HG02678 (cell line): ENCODE measurements around the gene NOL9.
"Not testable (repeated sequence)": the region's sequence is repeated elsewhere in the genome, so short reads cannot be mapped to it uniquely, and the experiment has no call there.

ENCODE experiments used
- ATAC-seq: cut with Tn5 transposase; IDR thresholded peaks from one replicate; pipeline ENCODE4 v1.9.1; 2021; ENCODE audit warnings: mild to moderate bottlenecking, moderate library complexity; ENCODE audit not compliant: unreplicated experiment

NOL9 gene

DNA sequence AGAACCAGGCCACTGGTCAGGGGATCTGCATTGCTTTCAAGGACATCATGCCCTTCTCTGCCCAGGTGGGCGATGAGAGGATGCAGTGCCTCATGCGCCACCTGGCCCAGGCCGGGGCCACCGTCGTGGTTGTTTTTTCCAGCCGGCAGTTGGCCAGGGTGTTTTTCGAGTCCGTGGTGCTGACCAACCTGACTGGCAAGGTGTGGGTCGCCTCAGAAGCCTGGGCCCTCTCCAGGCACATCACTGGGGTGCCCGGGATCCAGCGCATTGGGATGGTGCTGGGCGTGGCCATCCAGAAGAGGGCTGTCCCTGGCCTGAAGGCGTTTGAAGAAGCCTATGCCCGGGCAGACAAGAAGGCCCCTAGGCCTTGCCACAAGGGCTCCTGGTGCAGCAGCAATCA, 20.5 kb upstream of the NOL9 start:
- no peak for ATAC-seq

DNA sequence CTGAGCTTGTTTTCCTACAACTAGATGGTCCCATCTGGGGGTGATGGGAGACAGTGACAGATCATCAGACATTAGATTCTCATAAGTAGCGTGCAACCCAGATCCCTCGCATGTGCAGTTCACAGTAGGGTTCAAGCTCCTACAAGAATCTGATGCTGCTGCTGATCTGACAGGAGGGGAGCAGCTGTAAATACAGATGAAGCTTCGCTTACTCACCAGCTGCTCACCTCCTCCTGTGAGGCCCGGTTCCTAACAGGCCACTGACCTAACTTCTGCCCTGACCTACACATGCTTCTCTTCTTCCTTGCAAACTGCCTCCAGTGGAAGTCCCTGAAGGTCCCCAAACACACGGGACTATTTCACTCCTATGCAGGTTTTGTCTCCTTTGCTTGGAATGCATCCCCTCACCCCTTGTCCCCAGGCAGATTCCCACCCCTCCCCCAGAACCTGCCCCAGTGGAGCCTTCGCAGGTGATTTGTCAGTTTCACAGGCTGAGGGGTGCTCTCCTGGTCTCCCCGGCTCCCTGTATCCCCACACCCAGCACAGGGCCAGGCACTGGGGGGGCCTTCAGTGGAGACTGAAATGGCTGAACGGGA, 19.8 kb upstream of the NOL9 start:
- no peak for ATAC-seq

- ATAC-seq, result no peak
Measured at GRCh38 chr1:6572653-6573383, 18.5 kb upstream of the NOL9 start.

DNA sequence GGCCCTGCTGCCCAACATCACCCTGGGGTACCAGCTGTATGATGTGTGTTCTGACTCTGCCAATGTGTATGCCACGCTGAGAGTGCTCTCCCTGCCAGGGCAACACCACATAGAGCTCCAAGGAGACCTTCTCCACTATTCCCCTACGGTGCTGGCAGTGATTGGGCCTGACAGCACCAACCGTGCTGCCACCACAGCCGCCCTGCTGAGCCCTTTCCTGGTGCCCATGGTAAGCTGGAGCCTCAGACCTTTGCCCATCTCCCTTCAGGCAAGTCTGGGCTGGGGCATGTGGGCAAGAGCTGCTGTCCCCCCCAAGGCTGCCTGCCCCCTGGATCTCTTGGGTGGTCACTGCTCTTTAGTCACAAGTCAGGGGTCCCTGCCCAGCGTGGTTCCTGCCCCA, 16.7 kb upstream of the NOL9 start:
- no peak for ATAC-seq

DNA sequence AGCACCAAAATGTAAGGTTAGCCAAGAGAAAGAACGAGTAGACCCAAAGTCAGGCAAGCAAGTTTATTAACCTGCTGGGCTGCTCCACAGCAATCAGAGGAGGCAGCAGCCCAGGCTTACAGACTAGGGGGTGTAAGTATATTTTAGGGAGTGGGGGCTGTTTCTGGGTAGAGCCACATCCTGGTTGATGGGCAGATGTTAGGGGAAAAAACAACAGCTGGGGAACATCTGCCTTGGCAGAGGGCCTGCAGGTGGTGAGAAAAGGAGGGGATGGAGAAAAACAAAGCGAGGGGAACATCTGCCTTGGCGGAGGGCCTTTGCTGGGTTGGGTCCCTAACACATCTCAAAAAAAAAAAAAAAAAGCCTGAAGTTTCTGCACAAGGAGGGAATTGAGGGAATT, 15.8 kb upstream of the NOL9 start:
- ATAC-seq, result no peak

DNA sequence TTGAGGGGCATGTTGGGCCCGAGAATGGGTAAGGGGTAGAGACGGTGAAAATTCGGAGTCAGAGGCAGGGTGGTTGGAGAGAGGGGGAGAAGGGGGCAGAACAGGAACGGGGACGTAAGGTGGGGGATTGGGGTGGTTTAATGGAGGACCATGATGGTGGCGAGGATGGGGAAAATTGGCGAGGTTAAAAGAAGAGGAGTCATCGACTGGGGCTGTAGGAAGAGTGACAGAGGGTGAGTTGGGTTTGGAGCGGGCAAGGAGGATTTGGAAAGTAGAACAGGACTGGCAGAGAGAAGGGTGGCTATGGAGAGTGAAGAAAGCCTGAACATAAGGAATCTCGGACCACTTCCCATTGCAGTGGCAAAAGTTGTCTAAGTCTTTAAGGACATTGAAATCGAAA, 14.7 kb upstream of the NOL9 start:
- ATAC-seq, result no peak

- ATAC-seq, result no peak
Measured at GRCh38 chr1:6560267-6560666, 6.0 kb upstream of the NOL9 start.

DNA sequence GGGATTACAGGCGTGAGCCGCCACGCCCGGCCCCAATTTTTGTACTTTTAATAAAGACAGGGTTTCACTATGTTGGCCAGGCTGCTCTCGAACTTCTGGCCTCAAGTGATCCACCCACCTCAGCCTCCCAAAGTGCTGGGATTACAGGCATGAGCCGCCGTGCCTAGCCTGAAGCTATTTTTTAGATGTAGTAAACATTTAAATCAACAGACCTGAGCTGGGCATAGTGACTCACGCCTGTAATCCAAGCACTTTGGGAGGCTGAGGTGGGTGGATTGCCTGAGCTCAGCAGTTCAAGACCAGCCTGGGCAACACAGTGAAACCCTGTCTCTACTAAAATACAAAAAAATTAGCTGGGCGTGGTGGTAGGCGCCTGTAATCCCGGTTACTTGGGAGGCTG, 4.8 kb upstream of the NOL9 start:
- not testable (repeated sequence) for ATAC-seq

DNA sequence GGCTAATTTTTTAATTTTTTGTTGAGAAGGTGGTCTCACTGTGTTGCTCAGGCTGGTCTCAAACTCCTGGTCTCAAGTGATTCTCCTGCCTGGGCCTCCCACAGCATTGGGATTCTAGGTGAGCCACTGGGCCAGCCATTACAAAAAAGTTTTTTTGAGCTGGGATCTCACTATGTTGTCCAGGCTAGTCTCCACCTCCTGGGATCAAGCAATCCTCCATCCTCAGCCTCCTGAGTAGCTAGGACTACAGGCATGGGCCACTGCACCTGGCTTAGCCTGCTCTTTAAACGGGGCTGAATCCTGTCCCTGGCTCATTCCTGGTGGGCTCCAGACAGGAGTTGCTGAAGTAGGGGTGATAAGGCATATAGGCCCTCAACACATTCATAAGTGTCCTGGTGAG, 3.3 kb upstream of the NOL9 start:
- no peak for ATAC-seq

DNA sequence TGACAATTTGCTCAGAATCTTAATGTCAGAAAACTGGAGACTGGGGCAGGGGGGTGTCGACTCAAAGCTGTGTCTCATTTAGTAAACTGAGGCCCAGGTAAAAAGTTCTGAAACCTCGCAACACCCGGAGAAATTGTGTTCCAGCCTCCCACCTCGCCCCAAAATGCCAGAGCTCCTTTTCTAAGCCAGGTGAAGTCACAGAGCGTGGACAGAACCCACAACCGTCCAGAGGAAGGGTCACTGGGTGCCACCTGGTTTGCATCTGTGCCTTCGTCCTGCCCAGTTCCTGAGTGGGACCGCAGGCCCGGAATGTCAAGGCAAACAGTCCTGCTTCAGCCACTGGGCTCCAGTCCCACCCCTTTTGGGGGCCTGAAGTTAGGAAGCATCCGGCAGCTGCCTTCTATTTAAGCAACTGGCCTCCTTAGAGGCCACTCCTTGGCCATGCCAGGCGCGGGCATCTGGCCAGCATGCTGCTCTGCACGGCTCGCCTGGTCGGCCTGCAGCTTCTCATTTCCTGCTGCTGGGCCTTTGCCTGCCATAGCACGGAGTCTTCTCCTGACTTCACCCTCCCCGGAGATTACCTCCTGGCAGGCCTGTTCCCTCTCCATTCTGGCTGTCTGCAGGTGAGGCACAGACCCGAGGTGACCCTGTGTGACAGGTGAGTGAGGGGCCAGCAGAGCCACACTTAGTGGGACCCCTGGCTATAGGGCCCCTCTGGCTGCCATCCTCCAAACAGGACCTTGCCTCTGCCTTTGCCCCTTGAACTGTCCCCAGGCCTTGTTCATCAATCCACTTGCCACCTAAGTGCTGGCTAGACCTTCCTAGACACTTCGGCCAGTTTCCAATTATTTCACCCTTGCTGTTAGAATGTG, 830 bp upstream of the NOL9 start, which contains the start of gene TAS1R1:
Gene TAS1R1, plus strand, starts transcription at position 401 of the 872 bp plus-strand sequence. Its CDS starts 67 bp downstream, at position 468.
- ATAC-seq, result no peak

- ATAC-seq, result no peak
Measured at GRCh38 chr1:6547301-6547700, 7.0 kb downstream of the NOL9 start.

GRCh38 chr1:6546326-6546725, 8.0 kb downstream of the NOL9 start:
- ATAC-seq, result no peak

DNA sequence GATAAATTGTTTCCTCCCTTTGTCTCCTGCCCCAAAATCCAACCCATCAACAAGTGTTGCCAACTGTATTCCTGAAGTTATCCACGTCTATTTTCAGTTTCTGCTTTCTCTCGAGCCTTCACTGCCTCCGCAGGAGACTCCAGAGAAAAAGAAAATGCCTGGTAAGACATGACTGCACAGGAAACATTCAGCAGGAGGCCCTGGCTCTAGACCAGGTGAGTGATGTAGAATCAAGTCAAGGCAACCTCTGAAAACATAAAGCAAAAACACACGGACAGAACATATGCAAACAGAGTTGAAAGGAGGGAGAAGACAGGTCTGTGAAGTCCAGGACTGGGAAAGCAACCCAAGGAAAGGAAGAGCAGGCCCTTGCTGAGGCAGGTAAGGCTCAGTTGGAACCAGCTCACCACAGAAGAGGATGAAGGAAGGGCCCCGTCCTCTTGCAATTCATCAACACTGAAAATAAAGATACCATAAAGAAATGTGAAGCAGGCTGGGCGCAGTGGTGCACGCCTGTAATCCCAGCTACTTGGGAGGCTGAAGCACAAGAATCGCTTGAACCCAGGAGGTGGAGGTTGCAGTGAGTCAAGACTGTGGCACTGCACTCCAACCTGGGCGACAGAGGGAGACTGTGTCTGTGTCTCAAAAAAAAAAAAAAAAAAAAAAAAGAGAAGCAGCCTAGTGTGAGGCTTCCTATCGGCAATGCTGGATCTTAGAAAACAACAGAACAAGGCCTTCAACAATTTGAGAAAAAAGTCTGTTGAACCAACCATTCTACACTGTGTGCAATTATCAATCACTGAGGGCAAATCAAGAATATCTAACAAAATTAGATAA, 8.8 kb downstream of the NOL9 start:
- no peak for ATAC-seq

GRCh38 chr1:6544831-6545230, 9.5 kb downstream of the NOL9 start:
- ATAC-seq, result no peak

DNA sequence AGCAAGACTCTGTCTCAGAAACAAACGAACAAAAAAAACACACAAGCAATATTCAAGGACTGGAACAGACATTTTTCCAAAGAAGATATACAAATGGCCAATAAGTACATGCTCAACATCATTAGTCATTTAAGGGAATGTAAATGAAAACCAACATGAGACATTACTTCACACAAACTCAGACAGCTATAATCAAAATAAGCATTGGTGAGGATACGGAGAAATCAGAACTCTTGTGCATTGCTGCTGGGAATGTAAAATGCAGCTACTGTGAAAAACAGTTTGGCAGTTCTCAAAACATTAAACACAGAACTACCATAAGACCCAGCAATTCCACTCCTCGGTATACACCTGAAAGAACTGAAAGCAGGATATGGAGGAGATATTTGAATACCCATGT, 15.4 kb downstream of the NOL9 start:
- no peak for ATAC-seq

- no peak for ATAC-seq
Measured at GRCh38 chr1:6536291-6536690, 18.0 kb downstream of the NOL9 start.

DNA sequence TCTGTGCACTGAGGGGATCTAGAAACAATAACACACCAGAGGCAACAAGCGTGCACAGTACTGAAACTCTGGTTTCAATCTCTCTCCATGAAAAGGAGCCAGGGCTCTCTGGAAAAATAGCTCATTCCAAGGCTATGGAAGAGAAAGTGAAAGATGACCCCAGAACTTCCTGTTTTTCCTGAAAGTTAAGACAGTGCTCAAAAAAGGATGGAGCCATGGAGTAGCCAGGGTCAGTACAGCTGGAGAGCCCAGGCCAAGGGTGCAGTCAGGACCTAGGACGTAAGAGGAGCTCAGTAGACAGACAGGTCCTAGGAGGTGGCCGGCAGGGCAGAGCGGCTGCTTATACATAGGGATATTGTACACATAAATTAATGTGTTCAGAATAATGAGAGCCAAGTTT, 19.1 kb downstream of the NOL9 start:
- no peak for ATAC-seq

- ATAC-seq, result no peak
Measured at GRCh38 chr1:6534248-6534822, 20.0 kb downstream of the NOL9 start.

DNA sequence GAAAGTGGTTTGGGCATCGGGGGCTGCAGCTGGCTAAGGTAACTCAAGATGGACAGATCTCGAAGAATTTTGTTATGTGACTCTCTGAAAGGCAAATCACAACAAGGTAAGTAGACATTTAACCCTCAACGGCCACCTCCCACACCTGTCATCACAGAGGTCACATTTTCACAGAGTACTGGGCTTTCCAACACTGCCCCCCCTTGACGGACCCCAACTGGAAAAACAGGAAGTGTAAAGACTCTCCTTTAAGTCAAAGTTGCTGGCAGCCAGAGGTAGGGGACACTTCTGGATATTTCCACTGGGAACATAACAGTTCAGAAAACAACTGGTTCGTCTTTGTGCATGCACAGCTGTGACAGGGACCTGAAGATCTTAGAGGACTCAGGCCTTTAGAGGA, 22.3 kb downstream of the NOL9 start:
- ATAC-seq, result no peak

DNA sequence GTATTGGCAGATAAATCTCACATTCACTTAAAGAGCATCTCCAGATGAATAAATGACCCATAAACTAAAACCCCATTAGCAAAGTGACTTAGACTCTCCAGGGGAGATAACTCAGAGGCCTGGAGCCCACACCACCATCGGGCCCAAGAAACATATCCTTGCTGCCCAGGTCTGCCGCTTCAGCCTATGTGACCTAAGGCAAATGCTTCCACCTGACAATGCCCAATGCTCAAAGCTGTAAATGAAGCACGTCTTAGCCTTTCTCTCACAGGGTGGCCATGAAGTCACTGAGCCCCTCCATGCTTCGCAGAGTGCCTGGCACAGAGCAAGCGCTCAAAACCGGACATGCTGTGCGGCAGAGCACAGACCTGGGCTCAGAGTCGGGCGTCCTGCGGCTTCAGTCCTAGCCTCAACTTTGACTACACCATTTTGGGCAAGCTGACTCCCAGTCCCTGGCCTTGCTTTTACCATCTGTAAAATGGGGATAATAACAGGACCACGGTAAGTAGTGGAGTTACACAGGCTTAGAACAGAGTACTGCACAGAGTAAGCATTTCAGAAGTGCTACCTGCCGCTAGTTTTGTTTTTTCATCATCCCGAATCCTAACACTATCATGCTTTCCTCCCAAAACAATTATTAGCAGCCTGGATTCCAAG, 23.7 kb downstream of the NOL9 start:
- no peak for ATAC-seq
